AML-193 (cell line): Measurements from ENCODE around the gene ANKS1B.
A peak's percentile ranks its signal among the peaks of the same experiment; 100 is the strongest.

ENCODE experiments used
- DNase-seq, 2 experiments: peaks; one replicate each; lab custom pipeline; 2025; lab: John Stamatoyannopoulos, UW

Gene ANKS1B

GRCh38 chr12:99450036-99450630 is 534.6 kb downstream of the ANKS1B start:
- no peak for DNase-seq

DNA sequence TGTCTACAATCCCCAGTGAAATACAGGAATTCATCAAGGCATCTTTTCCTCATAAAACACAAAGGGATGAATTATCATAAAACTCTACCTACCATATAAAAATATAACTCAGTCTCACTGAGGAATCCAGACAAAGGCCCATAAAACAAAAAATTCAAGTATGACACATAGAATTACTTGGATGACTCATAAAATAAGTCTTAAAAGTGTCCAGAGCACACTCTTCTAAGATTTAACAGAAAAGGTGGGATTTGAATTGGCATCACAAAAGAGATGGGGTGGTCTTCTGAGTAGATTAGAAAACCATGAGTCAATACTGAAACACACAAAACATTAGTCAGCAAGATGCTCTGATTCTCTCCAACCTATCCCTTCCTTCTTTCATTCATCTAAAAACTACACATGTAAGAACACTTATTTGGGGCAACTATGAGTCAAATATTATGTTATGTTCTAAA is 539.8 kb downstream of the ANKS1B start:
- DNase-seq, result no peak

DNA sequence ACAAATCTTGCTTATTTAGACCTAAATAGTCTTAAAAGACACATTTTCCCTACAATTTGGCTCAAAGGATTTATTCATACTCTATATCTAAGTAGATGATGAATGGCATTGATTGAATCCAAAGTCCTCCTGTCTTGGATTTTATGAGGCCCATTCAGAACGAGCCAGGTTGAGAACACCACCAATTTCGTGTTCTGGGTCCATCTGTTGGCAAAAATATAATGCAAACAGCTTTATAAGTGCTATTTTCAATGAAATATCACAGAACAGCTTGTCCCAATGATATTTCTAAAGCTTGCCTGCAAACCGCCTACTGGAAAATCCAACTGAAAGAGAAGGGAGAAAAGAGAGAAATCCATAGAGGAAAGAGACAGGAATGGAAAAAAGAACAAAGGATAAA is 542.0 kb downstream of the ANKS1B start:
- no peak for DNase-seq

- no peak for DNase-seq
Measured at GRCh38 chr12:99439399-99439798, 545.3 kb downstream of the ANKS1B start.

DNA sequence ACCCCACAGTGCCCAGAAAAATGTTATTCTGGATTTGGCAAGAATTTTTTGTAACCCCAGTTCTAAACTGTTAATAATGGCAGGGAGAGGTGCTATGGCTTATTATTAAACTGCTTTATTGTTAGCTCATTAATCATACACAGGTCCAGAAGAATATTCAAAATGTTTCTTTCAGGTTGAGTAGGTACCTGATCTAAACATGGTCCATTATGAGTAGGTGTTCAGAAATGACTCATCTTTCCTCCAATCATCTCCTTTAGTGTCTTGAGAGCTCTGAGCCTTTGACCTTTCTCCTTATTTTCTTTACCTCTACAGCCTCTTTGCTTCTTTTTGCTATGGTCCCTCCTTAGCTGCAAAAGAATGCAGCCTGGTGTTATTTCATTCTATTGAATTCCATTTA is 548.2 kb downstream of the ANKS1B start:
- no peak for DNase-seq

DNA sequence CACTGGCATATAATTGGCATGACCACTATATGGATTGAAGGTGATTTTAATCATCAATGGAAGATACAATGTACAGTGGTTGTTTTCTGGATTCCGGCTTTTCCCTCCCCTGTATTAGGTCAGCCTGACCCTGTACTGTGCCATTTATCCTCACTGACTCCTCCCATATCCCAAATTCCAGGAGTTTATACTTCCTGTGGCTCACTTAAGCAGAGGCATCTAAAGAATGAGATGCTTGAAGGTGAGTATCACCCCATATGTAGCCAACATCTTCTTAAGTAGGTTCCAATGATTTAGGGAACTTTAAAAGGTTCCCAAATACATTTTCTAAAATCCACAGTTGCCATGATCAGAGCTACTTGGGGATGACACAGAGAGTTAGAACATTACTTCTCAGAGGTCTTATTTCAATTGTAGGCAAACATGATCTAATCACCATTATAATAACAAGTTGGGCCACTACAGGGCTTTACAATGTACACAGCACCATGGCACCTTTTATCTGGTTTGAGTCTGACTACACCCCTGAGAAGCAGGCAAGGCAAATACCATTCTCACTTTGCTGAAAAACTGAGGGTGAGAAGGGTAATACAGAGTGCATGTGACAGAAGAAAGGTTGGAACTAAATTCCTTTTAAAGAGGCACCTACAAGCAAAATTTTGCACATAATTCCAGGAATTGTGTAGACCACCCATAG is 549.5 kb downstream of the ANKS1B start:
- DNase-seq, result no peak

- DNase-seq, result no peak
Measured at GRCh38 chr12:99433155-99433554, 551.6 kb downstream of the ANKS1B start.

DNA sequence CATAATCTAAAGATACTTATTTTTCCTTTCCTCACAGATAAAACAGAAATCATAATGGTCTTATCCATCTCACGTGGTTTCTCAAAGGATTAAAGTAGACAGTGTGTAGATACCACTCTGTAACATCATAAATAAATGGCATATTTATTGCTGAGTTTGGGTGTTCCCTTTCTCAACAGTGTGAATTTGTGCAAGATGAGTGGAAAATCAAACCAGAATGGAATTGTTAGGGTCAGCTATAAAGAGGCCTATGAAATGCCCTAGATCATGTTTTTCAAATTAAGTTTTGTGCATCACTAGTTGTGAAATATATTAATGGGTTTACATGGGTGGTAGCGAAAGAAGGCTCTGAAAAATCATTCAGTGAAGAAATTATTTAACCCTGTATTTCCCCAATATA is 553.5 kb downstream of the ANKS1B start:
- DNase-seq, result no peak

GRCh38 chr12:99427104-99427503 is 557.6 kb downstream of the ANKS1B start:
- DNase-seq, result no peak

DNA sequence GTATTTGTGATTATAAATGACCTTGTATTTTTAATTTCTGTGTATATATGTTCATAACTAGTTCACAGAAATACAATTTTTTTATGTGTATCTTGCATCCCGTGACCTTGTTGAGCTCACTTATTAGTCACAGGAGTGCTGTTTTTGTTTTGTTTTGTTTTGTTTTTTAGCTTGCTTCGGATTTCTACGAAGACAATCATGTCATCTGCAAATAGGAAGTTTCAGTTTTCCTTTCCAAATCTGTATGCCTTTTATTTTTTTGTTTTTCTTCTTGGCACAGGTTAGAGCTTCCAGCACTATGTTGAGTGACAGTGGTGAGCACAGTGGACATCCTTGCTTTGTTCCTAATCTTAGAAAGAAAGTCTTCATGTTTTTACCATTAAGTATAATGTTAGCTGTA is 566.4 kb downstream of the ANKS1B start:
- DNase-seq, result no peak

GRCh38 chr12:99413751-99414150 is 571.0 kb downstream of the ANKS1B start:
- DNase-seq, result no peak

DNA sequence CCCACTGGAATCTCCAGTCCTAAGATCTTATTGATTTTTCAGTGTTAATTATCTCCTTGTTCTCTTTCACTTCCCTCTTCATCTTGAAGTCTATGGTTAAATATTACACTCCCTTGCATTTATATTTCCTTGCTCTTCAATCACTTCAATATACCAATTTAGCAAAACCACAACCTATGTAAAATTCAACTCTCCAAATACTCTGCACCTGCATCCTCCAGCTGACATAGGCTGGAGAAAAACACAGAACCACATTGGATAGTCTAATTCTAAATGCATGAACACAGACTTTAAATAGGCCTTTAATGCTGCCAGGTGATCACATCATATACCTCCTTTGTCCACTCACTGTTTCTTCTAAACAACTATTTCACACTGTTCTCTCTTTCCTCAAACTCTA is 591.0 kb downstream of the ANKS1B start:
- no peak for DNase-seq

GRCh38 chr12:99392091-99392850 is 592.5 kb downstream of the ANKS1B start:
- no peak for DNase-seq

- no peak for DNase-seq
Measured at GRCh38 chr12:99390707-99391106, 594.0 kb downstream of the ANKS1B start.

DNA sequence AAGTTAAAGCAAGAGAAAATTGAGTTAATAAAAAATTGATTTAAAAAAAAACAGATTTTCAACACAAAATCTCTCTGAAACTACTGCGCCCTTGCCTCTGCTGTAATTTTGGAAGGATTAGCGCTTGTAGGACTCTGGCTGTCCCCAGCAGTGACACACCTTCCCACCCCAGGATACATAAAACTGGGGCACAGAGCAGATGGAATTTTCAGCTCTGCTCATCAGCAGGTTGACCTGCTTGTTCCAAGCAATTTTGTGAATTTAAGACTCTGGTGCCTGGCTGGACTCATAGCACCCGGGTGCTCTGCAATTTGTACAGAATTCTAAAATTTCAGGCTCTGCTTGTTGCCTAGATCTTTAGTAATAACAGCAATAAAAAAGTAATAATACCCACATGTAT is 595.0 kb downstream of the ANKS1B start:
- DNase-seq, result no peak

GRCh38 chr12:99388671-99389195 is 596.0 kb downstream of the ANKS1B start:
- no peak for DNase-seq

DNA sequence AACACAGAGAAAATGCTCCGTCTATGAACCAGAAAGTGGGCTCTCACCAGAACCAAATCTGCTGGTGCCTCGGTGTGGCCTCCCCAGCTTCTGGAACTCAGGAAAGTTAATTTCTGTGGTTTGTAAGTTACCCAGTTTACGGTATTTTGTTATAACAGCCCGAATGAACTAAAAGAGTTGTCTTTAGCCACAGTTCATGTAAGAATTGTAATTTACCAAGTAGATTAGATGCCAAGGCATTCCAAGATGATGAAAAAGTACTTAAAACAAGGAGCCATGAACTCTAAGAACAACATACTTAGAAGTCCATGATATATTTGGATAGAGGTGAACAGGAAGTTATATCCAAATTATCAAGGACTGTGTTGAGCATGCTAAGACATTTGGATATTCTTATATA is 597.1 kb downstream of the ANKS1B start:
- no peak for DNase-seq

- DNase-seq, result peak; percentile 7 to 21
Measured at GRCh38 chr12:99386907-99387306, 597.8 kb downstream of the ANKS1B start.

GRCh38 chr12:99383258-99383657 is 601.5 kb downstream of the ANKS1B start:
- no peak for DNase-seq

- DNase-seq, result no peak
Measured at GRCh38 chr12:99381992-99382391, 602.7 kb downstream of the ANKS1B start.

- no peak for DNase-seq
Measured at GRCh38 chr12:99380701-99381100, 604.0 kb downstream of the ANKS1B start.

GRCh38 chr12:99374023-99374422 is 610.7 kb downstream of the ANKS1B start:
- DNase-seq, result no peak
